Fibroblast of lung (primary cell): ENCODE results near the gene UQCR10.

ENCODE experiments used
- CTCF ChIP-seq, 2 donors: IDR thresholded peaks in 1 of 2; conservative IDR thresholded peaks in 1 of 2; 1 replicate in 1 of 2; 2 replicates in 1 of 2; pipeline ENCODE4 v1.5.1; 2011 to 2012; ENCODE audit warnings: low read length in 2 of 2, control low read depth in 1 of 2, inconsistent platforms in 1 of 2, low read depth in 1 of 2, mild to moderate bottlenecking in 1 of 2
- EZH2 ChIP-seq: IDR thresholded peaks from 2 replicates; pipeline ENCODE4 v1.5.1; 2012; ENCODE audit warnings: low read length, control low read depth, mild to moderate bottlenecking; ENCODE audit errors: missing control alignments

DNA sequence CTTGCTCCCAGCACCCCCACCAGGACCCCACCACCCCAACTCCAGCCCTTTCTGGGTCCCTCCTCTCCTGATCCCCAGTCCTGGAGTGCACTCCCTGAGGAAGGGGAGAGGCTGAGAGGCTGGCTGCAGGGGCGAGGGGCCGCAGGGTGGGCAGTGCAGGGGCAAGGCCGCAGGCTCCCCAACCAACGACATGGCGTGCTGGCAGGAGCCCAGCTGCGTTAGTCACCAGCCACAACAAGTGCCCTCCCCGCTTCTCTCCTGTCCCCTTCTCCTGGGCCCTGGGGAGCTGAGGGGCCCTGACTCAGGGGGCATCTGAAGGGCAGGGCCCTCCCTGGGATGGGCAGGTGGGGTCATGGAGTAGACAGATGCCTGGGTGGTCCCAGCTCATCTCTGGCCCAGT lies 45.0 kb upstream of the UQCR10 start:
- no peak for TF ChIP-seq CTCF (conservative IDR thresholded peaks at IDR 0.05 in 1 of 2, IDR thresholded peaks at IDR 0.05 in 1 of 2; ENCODE audit: low read depth in 1 of 2, low read length in 2 of 2)
- no peak for TF ChIP-seq EZH2
